Erythroblast (primary cell): ENCODE measurements around the gene LRP5.

ENCODE experiments used
- GATA1 ChIP-seq: IDR thresholded peaks from 2 replicates; pipeline ENCODE4 v1.6.1; 2011; ENCODE audit warnings: low read depth, mild to moderate bottlenecking, control low read depth, low read length, moderate library complexity
- POLR2A ChIP-seq: IDR thresholded peaks from 2 replicates; pipeline ENCODE4 v1.6.1; 2011; ENCODE audit warnings: mild to moderate bottlenecking, low read length

GRCh38 chr11:68424101-68424632 lies 111.8 kb downstream of the LRP5 start:
- no peak for TF ChIP-seq POLR2A
- TF ChIP-seq GATA1: no peak
